ENCODE measurements around the gene ADCY9. TPM values are rescaled to one million over a fixed set of nuclear protein-coding genes. Genes with fewer than 3 reads are reported as not detected.

ADCY9 gene
- total RNA-seq, 1 donor from 2014 or later, result 13.1 TPM

DNA sequence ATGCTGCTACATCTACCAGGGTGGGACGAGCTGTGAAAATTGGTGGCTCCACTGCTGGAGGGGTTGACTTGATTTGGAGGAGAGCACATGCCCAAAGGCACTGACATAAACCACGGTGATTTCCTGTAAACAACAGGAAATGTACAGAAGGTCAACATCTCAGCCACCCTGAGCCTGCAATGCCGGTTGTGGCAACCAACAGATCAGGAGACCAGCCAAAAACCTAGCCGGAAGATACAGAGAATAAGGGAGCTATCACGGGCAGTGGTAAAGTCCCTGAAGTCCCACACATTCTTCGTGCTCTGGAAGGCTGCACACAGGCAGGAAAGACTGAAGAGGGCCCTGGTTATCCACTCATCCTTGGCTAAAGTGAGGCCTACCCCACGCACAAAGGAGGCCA is 56.2 kb downstream of the ADCY9 start:
- DNase-seq (ENCODE audit: low spot score in 2 of 2, unreplicated experiment in 2 of 2), result no peak
- Mint-ChIP-seq H3K4me3 (no peak overlapping the region), H3K9me3 (peaks cover 39% of the 10 kb centered on the region), H3K27ac (no peak overlapping the region), H3K27me3 (ENCODE audit: low read depth) (no peaks in the 10 kb centered on the region), H3K36me3 (peaks cover 14% of the 10 kb centered on the region), H3K4me1 (no peaks in the 10 kb centered on the region)
- TF ChIP-seq, protein P1, sequence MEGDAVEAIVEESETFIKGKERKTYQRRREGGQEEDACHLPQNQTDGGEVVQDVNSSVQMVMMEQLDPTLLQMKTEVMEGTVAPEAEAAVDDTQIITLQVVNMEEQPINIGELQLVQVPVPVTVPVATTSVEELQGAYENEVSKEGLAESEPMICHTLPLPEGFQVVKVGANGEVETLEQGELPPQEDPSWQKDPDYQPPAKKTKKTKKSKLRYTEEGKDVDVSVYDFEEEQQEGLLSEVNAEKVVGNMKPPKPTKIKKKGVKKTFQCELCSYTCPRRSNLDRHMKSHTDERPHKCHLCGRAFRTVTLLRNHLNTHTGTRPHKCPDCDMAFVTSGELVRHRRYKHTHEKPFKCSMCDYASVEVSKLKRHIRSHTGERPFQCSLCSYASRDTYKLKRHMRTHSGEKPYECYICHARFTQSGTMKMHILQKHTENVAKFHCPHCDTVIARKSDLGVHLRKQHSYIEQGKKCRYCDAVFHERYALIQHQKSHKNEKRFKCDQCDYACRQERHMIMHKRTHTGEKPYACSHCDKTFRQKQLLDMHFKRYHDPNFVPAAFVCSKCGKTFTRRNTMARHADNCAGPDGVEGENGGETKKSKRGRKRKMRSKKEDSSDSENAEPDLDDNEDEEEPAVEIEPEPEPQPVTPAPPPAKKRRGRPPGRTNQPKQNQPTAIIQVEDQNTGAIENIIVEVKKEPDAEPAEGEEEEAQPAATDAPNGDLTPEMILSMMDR (IDR thresholded peaks at IDR 0.05; ENCODE audit: unreplicated experiment), result no peak

DNA sequence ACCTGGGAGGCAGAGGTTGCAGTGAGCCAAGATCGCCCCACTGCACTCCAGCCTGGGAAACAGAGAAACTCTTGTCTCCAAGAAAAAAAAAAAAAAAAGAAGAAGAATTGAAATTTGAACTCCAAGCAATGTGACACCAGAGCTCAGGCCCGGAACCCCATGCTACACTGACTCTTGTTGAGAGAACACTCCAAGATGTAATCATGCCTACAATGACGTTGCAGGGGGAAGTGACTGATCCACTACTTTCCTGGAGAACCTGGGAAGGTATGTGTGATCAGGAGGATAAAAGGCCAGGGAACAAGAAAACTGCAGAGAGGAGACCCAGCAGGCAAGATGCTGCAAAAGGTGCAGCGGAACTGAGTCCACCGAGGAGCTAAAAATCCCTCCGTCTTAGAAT is 57.9 kb downstream of the ADCY9 start:
- Mint-ChIP-seq H3K27ac (no peak overlapping the region), H3K4me3 (no peak overlapping the region)

DNA sequence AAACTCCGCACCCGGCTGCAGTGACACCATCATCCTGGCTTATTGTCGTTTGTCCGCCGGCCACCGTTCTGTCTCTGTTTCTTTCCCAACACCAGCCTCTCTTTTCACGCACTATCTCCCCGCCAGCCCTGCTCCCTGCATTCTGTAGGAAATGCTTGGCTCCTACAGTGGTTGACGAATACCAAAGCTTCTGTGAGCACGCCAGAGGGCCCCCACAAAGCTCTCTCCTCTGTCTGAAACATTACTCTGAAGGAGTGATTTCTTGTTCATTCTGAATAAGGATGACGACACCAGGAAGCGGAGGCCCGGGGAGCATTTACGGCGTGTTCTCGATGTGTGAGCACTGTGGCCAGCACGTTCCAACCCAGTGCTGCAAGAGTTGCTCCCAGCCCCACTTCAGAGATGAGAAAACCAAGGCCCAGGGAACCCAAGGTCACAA is 58.8 kb downstream of the ADCY9 start:
- TF ChIP-seq, protein P1 (IDR thresholded peaks at IDR 0.05; ENCODE audit: unreplicated experiment), result no peak
- Mint-ChIP-seq H3K36me3 (peaks cover 13% of the 10 kb centered on the region), H3K9me3 (peaks cover 23% of the 10 kb centered on the region), H3K4me3 (no peak overlapping the region), H3K4me1 (peaks cover 7% of the 10 kb centered on the region), H3K27ac (no peak overlapping the region), H3K27me3 (ENCODE audit: low read depth) (no peaks in the 10 kb centered on the region)
- no peak for DNase-seq (ENCODE audit: low spot score in 2 of 2, unreplicated experiment in 2 of 2)

More for the DNA sequence above, 57.9 kb downstream of the ADCY9 start:
- Mint-ChIP-seq H3K36me3 (peaks cover 14% of the 10 kb centered on the region), H3K9me3 (peaks cover 33% of the 10 kb centered on the region), H3K27me3 (ENCODE audit: low read depth) (no peaks in the 10 kb centered on the region), H3K4me1 (no peaks in the 10 kb centered on the region)
- TF ChIP-seq, protein P1 (IDR thresholded peaks at IDR 0.05; ENCODE audit: unreplicated experiment), result no peak
- DNase-seq (ENCODE audit: low spot score in 2 of 2, unreplicated experiment in 2 of 2), result no peak

DNA sequence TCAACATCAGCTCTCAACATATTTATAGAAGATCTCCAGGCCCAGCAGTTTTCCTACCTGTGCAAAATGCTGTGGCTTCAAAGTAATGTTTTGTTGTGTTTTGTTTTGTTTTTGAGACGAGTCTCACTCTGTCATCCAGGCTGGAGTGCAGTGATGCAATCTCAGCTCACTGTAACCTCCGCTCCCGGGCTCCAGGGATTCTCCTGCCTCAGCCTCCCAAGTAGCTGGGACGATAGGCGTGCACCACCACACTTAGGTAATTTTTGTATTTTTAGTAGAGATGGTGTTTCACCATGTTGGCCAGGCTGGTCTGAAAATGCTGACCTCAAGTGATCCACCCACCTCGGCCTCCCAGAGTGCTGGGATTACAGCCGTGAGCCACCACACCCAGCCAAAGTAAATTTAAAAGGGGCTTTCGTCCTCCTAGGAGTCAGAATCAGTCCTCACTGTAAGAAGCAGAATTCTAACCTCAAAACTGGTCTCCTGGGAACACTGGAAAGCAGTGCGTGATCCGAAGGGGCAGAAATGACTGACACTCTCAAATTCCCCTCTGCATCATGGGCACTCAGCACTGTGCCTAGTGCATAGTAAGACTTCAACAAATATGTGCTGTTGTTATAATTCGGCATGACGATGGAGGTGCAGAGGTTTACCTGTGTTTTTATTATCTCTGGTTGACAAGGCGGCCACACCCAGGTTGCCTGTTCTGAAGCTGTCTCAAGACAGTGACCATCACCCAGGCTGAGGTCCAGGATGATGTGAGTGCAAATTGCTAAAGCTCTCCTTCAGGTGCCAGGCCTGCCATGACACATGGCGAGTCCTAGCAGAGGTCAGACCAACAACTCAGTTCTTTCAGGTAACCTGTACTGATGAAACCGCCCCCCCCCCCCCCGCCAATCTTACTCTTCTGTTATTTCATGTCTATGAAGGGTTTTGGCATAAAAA is 59.8 kb downstream of the ADCY9 start:
- Mint-ChIP-seq H3K4me3 (no peak overlapping the region), H3K9me3 (peaks cover 15% of the 10 kb centered on the region), H3K27ac (no peak overlapping the region), H3K27me3 (ENCODE audit: low read depth) (no peaks in the 10 kb centered on the region), H3K4me1 (peaks cover 12% of the 10 kb centered on the region), H3K36me3 (peaks cover 8% of the 10 kb centered on the region)
- no peak for DNase-seq (ENCODE audit: low spot score in 2 of 2, unreplicated experiment in 2 of 2)
- TF ChIP-seq, protein P1 (IDR thresholded peaks at IDR 0.05; ENCODE audit: unreplicated experiment), result no peak

DNA sequence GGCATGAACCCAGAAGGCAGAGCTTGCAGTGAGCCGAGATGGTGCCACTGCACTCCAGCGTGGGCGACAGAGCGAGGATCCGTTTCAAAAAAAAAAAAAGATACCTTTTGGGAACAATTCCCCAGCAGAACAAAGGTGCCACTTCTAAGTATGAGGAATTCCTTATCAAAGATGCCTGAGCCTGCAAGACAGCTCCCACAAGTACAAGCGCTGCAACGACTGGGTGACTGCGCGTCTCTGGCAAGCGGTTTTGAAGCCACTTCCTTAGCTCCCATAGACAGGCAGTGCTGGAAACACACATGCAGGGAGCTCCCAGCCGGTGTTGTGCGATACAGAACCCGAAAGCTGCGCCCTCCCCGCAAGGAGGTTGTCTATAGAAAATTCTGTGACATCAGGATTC is 60.5 kb downstream of the ADCY9 start:
- TF ChIP-seq, protein P1 (IDR thresholded peaks at IDR 0.05; ENCODE audit: unreplicated experiment), result no peak
- Mint-ChIP-seq H3K4me3 (no peak overlapping the region), H3K27ac (no peak overlapping the region), H3K36me3 (peaks cover 2% of the 10 kb centered on the region), H3K4me1 (peaks cover 12% of the 10 kb centered on the region), H3K9me3 (peaks cover 8% of the 10 kb centered on the region), H3K27me3 (ENCODE audit: low read depth) (no peaks in the 10 kb centered on the region)
- no peak for DNase-seq (ENCODE audit: low spot score in 2 of 2, unreplicated experiment in 2 of 2)
